ENCODE data around the gene NEU4.
"Not testable (repeated sequence)": the region's sequence is repeated elsewhere in the genome, so short reads cannot be mapped to it uniquely, and the experiment has no call there.

NEU4 gene

DNA sequence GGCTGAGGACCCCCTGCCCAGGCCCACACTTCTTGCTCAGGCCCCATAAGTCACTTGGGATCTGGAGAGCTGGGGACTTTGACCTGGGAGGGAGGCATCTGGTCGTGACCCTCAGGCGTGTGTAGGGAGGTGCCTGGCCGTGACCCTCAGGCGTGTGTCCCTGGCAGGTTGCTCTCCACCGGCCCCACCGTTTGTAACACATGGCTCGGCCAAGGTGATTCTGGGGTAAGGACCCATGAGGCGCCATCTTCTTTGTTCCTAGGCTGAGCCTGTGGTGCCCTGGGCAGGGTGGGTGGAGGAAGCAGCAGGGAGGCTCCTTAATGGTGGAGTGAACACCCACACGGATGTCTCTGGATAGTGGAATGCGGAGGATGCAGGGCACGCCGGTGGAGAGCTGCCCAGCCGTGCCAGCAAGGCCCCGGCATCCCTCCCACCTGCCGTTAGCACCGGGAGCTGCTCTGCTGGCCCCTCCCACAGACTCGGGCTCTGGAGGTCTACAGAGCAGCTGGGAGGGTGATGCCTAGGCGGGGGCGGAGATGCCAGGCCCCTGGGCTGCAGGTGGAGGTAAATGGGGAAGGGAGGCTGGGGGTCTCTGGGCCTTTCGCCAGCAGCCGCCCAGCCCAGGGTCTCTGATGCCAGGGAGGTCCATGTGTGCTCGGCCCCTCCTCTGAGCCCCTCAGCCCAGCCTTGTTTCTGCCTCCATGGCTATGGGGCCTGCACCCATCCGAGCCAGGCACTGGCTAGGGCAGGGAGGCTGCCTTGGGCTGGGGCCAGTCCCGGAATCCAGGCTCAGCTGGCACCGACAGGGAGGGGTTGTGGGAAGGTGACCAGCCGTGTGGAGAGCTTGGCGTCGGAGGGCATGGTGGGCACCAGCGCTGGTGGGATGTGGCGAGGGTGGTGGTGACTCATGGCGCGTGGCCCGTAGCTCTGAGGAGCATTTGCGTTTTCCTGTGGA is 33.5 kb upstream of the NEU4 start:
- DNase-seq = no peak

DNA sequence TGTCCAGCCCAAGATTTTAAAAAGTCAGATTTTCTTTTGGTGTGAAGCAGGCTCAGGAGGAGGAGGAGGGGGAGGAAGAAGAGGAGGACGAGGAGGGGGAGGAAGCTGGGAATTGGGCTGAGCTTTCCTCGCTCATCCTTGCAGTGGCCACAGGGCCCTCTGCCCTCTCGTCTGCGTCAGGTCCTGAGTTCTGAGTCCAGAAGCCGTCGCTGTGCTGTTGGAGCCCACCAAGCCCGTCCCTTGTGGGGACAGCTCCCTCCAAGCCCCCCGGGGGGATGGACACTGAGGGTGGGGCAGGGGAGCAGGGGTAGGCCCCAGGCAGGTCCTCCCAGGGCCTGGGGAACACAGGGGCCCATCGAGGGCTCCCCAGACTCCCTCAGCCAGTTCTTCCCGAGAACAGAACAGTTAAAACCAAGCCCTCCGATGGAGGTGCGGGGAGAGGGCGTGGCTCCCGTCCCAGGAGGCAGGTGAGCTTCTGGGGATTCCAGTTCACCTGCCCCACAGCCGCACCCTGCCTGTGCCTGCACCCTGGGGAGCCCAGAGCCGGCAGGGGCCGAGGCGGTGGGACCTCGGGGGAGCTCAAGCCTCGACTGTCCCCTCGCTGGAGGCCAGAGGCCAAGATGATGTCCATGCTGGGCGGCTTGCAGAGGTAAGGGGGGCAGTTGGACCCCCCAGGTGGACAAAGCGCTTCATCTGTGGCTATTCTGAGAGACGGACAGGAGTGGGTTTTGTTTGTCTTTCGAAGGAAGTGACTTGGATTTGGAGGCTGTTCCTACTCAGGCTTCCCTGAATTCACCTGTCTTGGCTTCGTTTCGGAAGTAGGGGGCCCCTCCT is 32.4 kb upstream of the NEU4 start, which contains the start of gene GAL3ST2:
TSS of gene GAL3ST2 (plus strand) at position 487 of the 834 bp plus-strand sequence. CDS start at position 621, 134 bp downstream.
- DNase-seq = no peak

- no peak for DNase-seq
Measured at GRCh38 chr2:241777170-241777685, 31.8 kb upstream of the NEU4 start.

DNA sequence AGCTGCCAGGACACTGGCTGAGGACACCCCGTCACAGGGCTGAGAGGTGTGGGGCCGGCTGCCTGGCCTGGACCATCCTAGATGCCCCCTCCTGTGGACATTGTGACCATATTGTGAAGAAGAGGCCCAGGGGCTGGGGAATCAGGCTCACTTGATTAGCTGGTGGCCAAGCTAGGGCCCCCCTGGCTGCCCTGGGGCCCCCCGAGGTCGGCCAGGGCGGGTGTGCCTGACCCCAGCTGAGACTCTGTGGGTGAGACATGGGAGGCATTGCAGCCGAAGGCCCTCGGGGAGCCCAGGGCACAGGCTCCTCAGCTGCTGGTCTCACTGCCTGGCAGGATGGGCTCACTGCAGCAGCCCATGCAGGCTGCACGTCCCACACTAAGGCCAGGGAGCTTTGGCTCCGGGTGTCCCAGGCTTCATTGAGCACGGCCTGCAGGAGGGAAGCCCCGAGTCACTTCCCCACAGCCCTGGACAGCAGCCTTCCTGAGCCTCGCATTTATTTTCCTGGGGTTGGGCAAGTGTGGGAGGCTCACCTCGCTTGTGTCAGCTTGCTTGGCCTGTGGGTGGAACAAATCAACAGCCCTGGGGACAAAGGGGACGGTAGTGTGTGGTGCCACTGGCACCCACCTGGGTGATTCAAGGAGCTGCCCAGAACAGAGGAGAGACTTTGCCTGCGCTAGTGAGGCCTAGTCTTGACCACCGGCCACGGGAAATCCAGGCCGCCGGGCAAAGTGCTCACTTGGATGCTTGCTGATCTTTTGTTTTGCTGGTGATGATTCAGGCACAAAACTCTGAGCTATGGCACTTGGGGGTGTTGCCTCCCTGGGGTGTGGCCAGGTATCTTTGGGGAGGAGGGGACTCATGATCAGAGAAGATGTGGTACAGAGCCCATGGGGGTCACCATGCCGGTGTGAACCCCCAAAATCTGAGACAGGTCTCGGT is 31.0 kb upstream of the NEU4 start:
- DNase-seq = no peak

DNA sequence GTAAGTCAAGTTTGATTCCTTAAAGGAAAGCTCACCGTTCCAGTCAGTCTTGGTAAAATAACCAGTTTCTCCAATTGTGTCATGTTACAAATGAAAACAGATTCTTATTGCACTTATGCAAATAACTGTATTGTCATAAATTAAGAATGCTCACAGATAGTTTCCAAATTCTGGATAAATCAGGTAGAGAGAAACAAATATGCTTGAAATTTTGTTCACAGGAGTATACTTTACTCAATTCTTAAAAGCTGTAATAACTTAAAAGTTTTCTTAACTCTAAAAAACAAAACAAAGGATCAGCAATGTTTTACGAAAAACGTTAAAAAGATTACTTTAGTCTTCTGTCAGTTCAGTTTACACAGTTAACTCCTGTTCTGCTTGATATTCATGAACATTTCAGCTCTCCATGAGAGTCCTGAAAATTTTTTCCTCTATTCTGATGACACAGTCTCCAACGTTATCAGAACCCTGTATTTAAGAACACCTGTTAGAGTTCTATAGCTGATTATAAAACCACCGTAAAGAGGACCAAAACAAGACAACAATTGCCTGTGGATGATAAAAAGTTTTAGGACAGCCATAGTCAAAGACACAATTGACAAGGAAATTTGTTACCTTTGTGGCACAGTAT is 27.9 kb upstream of the NEU4 start:
- DNase-seq = no peak

- DNase-seq = not testable (repeated sequence)
Measured at GRCh38 chr2:241782053-241782452, 26.9 kb upstream of the NEU4 start.

- no peak for DNase-seq
Measured at GRCh38 chr2:241788135-241788534, 20.9 kb upstream of the NEU4 start.

- DNase-seq = peak; percentile 43
Measured at GRCh38 chr2:241788572-241788971, 20.4 kb upstream of the NEU4 start.

DNA sequence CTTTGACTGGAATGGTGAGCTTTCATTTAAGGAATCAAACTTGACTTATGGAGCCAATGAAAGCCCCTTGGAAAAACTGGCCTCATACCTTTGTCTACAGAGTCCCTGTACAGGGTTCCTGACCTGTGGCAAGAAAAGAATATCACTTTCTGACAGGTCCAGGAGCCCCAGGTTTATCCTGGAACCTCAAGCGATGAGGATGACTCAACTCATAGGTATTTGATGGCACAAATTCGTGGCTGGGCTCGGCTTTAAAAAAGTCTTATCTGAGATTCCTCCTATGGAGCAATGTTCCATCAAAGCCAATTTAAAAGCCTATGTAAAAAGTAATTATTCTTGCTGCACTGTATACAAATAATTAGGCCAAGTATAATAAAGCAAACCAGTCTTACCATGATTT is 17.6 kb upstream of the NEU4 start:
- not testable (repeated sequence) for DNase-seq

GRCh38 chr2:241793385-241793784 is 15.6 kb upstream of the NEU4 start:
- no peak for DNase-seq

DNA sequence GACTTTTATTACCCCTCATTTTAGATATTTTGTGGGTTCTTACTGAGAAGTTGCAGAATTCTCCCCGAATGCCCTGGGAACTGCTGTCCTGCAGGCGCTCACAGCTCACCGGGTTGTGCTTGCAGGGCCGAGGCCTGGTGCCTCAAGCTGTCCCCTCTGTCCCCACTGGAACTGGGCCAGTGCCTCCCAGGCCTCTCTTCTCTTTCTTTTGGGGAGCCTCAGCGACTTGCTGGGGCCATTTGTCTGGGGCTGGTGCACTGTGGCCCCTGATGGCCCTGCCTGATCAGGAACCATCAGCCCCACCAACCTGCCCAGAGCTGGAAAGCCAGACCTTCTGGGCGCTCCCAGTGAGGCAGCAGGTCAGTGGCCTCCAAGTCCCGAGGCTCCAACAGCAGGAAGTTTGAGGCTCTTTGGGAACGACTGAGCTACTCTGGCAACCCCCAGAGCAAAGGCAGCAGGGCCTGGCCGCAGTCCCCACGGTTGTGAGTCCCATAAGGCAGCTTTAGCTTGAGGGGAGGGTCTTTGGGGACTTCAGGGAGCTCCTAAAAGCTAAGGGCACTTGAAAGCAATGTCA is 14.7 kb upstream of the NEU4 start:
- no peak for DNase-seq

- DNase-seq = no peak
Measured at GRCh38 chr2:241795021-241795999, 13.7 kb upstream of the NEU4 start.

DNA sequence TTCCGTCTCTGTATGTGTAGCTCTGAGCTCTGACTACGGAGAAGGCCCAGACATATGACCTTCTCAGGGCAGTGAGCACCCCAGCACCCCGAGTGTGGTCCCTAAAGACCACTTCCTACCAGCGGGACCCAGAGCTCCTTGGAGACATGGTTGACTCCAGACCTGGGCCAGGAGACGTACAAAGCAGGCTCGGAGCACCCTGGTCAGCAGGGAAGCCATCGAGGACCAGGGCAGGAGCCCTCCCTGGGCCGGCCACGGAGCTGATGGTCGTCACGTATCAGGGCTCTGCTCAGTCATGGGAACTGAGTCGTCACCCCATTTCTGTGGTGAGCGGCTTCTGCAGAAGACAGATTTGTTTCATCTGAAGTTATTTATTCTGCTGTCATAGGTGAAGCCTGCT is 12.8 kb upstream of the NEU4 start:
- no peak for DNase-seq

GRCh38 chr2:241796610-241797138 is 12.3 kb upstream of the NEU4 start:
- DNase-seq = no peak

DNA sequence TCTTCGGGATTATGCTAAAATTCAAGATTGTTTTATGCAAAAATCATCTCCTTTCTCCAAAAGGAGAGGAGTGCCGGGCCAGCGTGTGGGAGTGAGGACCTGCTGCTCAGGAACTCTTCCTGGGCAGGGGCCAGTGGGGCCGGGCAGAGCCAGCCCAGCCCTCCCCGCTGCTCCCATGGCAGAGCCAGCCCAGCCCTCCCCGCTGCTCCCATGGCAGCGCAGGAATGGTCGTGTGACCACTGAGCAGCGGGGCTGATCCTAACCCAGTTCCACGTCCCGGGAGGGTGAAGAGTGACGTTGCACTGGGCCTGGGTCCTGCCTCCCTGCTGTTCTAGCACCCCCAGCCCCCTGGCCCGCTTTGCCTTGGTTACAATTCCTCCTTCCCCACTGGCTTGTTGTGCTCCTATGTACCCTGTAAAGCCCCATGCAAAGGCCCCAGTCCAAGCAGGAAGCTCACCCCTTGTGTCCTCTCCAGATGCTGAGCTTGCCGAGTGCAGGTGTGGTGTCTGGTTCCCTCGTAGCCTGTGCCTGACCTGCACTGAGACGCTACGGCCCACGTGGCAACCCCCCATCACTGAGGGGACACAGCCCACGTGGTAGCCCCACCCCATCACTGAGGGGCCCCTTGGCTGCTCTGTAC is 11.4 kb upstream of the NEU4 start:
- no peak for DNase-seq

DNA sequence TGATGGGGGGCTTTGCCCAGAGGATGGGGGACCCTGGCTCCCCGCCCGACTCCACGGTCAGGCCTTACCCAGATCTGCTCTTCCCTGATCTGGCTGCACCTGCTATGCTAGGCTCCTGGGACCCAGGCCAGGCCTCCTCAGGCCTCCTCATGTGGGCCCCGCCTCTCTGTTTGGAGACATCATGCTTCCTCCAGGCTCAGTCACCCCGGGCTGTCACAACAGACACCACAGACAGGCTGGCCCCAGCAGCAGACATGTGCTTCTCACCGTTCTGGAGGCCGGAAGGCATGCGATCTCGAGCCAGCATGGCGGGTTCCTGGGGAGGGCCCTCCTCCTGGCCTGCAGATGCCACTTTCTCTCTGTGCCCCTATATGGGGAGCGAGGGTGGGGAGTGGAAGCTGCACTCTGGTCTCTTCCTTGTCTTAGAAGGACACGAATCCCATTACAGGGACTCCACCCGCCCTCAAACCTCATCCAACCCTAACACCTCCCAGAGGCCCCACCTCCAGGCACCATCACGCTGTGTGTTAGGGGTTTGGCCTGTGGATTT is 10.8 kb upstream of the NEU4 start:
- no peak for DNase-seq

GRCh38 chr2:241798631-241799521 is 10.1 kb upstream of the NEU4 start:
- DNase-seq = no peak
